ENCODE results near the gene PRR20G.

PRR20G gene

DNA sequence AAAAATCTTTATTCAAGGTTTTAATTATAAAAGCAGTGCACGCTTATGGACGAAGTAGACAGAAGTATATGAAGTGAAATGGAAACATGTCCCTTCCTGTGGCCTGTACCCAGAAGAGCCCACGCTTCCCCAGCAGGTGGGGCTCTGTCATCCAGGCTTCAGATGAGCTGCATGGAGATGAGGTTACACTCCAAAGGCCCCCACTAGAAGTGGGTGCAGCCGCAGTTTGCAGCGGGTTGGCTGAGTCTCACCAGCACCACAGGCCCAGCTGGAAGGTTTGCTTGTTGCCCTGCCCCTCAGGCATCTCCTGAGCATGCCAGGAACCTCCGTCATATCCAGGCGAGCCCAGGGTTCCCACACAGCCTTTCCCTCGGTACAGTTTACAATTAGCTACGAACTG lies 33.1 kb downstream of the PRR20G start:
- H3K4me1 ChIP-seq (ENCODE audit: control insufficient read depth, insufficient read depth, low read length) = no peaks in the 10 kb centered on the region
- POLR2A ChIA-PET = no interaction called here

DNA sequence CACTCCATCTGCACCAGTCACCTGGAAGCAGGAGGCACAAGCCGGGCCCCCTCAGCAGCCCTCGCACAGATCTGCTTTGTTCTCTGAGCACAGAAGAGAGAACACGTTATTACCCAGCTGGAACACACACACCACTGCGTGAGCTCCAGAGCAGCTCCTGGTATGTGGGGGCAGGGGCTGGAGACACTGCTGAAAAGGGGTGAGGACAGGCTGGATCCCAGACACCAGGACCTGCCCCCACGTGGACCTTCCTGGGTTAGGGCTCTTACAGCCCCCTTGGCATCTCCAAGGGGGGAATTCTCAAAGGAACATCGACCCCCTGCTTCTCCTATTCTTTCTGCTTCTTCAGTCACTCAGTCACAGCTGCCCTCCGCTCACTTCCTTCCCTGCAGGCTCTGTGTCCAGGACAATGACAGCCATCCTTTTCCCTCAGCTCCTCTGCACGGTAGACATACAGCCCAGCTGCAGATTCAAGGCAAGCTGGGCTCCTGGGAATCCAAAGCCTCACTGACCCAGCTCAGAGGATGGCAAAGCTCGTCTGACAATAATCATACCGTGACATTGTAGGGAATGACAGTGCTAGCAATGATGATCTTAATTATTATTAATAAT lies 33.7 kb downstream of the PRR20G start:
- CTCF ChIA-PET = interaction anchor here (0.7 kb wide), 1 partner anchor 197 kb away, joined by 3 read pairs; no protein-coding TSS in a partner anchor
- H3K4me1 ChIP-seq (ENCODE audit: control insufficient read depth, insufficient read depth, low read length) = no peaks in the 10 kb centered on the region
- TF ChIP-seq ZNF404 (tag by site-specific recombination; IDR thresholded peaks at IDR 0.05) (no peak), EGR2 (tag by site-specific recombination; IDR thresholded peaks at IDR 0.05; ENCODE audit: low read depth) (no peak), ZNF10 (tag by site-specific recombination; IDR thresholded peaks at IDR 0.05) (no peak), ZNF701 (tag by site-specific recombination; IDR thresholded peaks at IDR 0.05) (no peak), SCRT1 (tag by site-specific recombination; IDR thresholded peaks at IDR 0.05; ENCODE audit: borderline replicate concordance) (no peak), PRDM1 (tag by site-specific recombination; IDR thresholded peaks at IDR 0.05) (no peak), ZNF660 (tag by site-specific recombination; IDR thresholded peaks at IDR 0.05) (no peak), GLIS1 (tag by site-specific recombination; IDR thresholded peaks at IDR 0.05) (no peak), ZNF558 (tag by site-specific recombination; IDR thresholded peaks at IDR 0.05) (no peak), OSR2 (tag by site-specific recombination; IDR thresholded peaks at IDR 0.05) (no peak)
- TF ChIP-seq, protein P1, sequence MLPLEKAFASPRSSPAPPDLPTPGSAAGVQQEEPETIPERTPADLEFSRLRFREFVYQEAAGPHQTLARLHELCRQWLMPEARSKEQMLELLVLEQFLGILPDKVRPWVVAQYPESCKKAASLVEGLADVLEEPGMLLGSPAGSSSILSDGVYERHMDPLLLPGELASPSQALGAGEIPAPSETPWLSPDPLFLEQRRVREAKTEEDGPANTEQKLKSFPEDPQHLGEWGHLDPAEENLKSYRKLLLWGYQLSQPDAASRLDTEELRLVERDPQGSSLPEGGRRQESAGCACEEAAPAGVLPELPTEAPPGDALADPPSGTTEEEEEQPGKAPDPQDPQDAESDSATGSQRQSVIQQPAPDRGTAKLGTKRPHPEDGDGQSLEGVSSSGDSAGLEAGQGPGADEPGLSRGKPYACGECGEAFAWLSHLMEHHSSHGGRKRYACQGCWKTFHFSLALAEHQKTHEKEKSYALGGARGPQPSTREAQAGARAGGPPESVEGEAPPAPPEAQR (tag by site-specific recombination; IDR thresholded peaks at IDR 0.05) = no peak
- no peaks in the 10 kb centered on the region for H3K9me3 ChIP-seq (ENCODE audit: control insufficient read depth, insufficient read depth, low read depth, low read length)
- H3K27ac ChIP-seq (ENCODE audit: extremely low read depth, low read depth, low read length) = no peak overlapping the region
- H3K36me3 ChIP-seq (ENCODE audit: control insufficient read depth in 2 of 2, insufficient read depth in 1 of 2, low read length in 2 of 2) = no peaks in the 10 kb centered on the region
- no peak overlapping the region for H3K4me3 ChIP-seq (ENCODE audit: low read depth, low read length)
- POLR2A ChIA-PET = no interaction called here

More for the DNA sequence above, 33.1 kb downstream of the PRR20G start:
- Histone ChIP-seq H3K9me3 (ENCODE audit: control insufficient read depth, insufficient read depth, low read depth, low read length) (no peaks in the 10 kb centered on the region), H3K36me3 (ENCODE audit: control insufficient read depth in 2 of 2, insufficient read depth in 1 of 2, low read length in 2 of 2) (no peaks in the 10 kb centered on the region), H3K27ac (ENCODE audit: extremely low read depth, low read depth, low read length) (no peak overlapping the region), H3K4me3 (ENCODE audit: low read depth, low read length) (no peak overlapping the region)
- CTCF ChIA-PET = interaction anchor here (0.6 to 0.7 kb wide), 2 partner anchors 8 to 197 kb away, joined by 3 read pairs; no protein-coding TSS in a partner anchor
- TF ChIP-seq, protein P2, sequence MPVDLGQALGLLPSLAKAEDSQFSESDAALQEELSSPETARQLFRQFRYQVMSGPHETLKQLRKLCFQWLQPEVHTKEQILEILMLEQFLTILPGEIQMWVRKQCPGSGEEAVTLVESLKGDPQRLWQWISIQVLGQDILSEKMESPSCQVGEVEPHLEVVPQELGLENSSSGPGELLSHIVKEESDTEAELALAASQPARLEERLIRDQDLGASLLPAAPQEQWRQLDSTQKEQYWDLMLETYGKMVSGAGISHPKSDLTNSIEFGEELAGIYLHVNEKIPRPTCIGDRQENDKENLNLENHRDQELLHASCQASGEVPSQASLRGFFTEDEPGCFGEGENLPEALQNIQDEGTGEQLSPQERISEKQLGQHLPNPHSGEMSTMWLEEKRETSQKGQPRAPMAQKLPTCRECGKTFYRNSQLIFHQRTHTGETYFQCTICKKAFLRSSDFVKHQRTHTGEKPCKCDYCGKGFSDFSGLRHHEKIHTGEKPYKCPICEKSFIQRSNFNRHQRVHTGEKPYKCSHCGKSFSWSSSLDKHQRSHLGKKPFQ (tag by site-specific recombination; IDR thresholded peaks at IDR 0.05) = no peak
- TF ChIP-seq ZBTB17 (tag by site-specific recombination; IDR thresholded peaks at IDR 0.05) (no peak), ZBTB8A (tag by site-specific recombination; IDR thresholded peaks at IDR 0.05) (no peak), WT1 (tag by site-specific recombination; IDR thresholded peaks at IDR 0.05) (no peak), OSR2 (tag by site-specific recombination; IDR thresholded peaks at IDR 0.05) (no peak), ZNF174 (tag by site-specific recombination; IDR thresholded peaks at IDR 0.05) (no peak), ZNF624 (tag by site-specific recombination; IDR thresholded peaks at IDR 0.05) (no peak)

DNA sequence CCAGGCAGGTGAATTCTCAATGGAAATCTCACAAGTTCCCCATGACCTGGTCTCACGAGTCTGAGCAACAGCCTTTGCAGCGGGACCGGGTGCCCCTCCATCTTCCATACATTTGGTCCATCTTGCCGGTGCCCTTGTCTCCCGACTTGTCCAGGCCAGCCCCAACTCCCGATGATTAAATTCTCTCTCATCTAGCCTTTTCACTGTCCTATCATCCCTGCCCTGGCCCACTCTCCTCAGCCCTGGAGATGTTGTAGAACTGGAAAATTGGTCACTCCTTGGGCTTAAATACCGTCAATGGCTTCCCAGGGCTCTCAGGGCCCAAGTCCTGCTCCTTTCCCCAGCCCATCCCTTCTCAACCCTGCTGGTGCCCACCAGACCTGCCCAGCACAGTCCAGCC lies 34.4 kb downstream of the PRR20G start:
- ChIA-PET POLR2A (no interaction called here), CTCF (no interaction called here)
- no peak overlapping the region for H3K4me3 ChIP-seq (ENCODE audit: low read depth, low read length)
- no peaks in the 10 kb centered on the region for H3K9me3 ChIP-seq (ENCODE audit: control insufficient read depth, insufficient read depth, low read depth, low read length)
- TF ChIP-seq ZNF221 (tag by site-specific recombination; IDR thresholded peaks at IDR 0.05; ENCODE audit: borderline replicate concordance) = no peak
- no peak for TF ChIP-seq ZNF701 (tag by site-specific recombination; IDR thresholded peaks at IDR 0.05)
- no peak for TF ChIP-seq ZEB2 (tag by site-specific recombination; IDR thresholded peaks at IDR 0.05)
- TF ChIP-seq ZNF785 (tag by site-specific recombination; IDR thresholded peaks at IDR 0.05) = no peak
- TF ChIP-seq ZNF223 (tag by site-specific recombination; IDR thresholded peaks at IDR 0.05) = no peak
- TF ChIP-seq ZFHX2 (tag by site-specific recombination; conservative IDR thresholded peaks at IDR 0.05) = no peak
- no peak for TF ChIP-seq ZNF416 (tag by site-specific recombination; IDR thresholded peaks at IDR 0.05)
- no peak for TF ChIP-seq ZNF239 (tag by site-specific recombination; IDR thresholded peaks at IDR 0.05)
- no peak for TF ChIP-seq SCRT1 (tag by site-specific recombination; IDR thresholded peaks at IDR 0.05; ENCODE audit: borderline replicate concordance)
- TF ChIP-seq ZNF391 (tag by site-specific recombination; IDR thresholded peaks at IDR 0.05; ENCODE audit: borderline replicate concordance, low read depth) = no peak
- TF ChIP-seq ZNF16 (tag by site-specific recombination; IDR thresholded peaks at IDR 0.05; ENCODE audit: low read depth) = no peak
- no peak for TF ChIP-seq YY1 (tag by site-specific recombination; IDR thresholded peaks at IDR 0.05)
- TF ChIP-seq ZNF560 (tag by site-specific recombination; IDR thresholded peaks at IDR 0.05; ENCODE audit: borderline replicate concordance) = no peak
- no peak for TF ChIP-seq ZNF510 (tag by site-specific recombination; IDR thresholded peaks at IDR 0.05; ENCODE audit: insufficient replicate concordance)
- TF ChIP-seq, protein P1 (tag by site-specific recombination; IDR thresholded peaks at IDR 0.05) = no peak
- H3K27ac ChIP-seq (ENCODE audit: extremely low read depth, low read depth, low read length) = no peak overlapping the region
- no peaks in the 10 kb centered on the region for H3K36me3 ChIP-seq (ENCODE audit: control insufficient read depth in 2 of 2, insufficient read depth in 1 of 2, low read length in 2 of 2)
- no peaks in the 10 kb centered on the region for H3K4me1 ChIP-seq (ENCODE audit: control insufficient read depth, insufficient read depth, low read length)
